Measurements from ENCODE around the gene SOD3.

SOD3 gene

GRCh38 chr4:24794916-24795665 is at the start of gene SOD3:
Gene SOD3 (plus strand): TSS chr4:24795573. CDS start chr4:24799522, 3,949 bp downstream.
- Histone ChIP-seq H3K27me3 (ENCODE audit: insufficient read depth, low read depth, severe bottlenecking) (no peaks in the 10 kb centered on the region), H3K27ac (no peak within 1 kb of the TSS), H3K9me3 (ENCODE audit: severe bottlenecking) (no peaks in the 10 kb centered on the region), H3K36me3 (no peaks in the 10 kb centered on the region), H3K4me3 (ENCODE audit: low read depth, low read length) (no peak within 1 kb of the TSS)
- no peak for DNase-seq
- TF ChIP-seq CTCF (IDR thresholded peaks at IDR 0.05; ENCODE audit: low read depth, low read length), result no peak

- Histone ChIP-seq H3K36me3 (no peaks in the 10 kb centered on the region), H3K27me3 (ENCODE audit: insufficient read depth, low read depth, severe bottlenecking) (no peaks in the 10 kb centered on the region), H3K4me3 (ENCODE audit: low read depth, low read length) (no peak overlapping the region), H3K9me3 (ENCODE audit: severe bottlenecking) (no peaks in the 10 kb centered on the region), H3K27ac (no peak overlapping the region)
- no peak for DNase-seq
- no peak for TF ChIP-seq CTCF (IDR thresholded peaks at IDR 0.05; ENCODE audit: low read depth, low read length)
Measured at GRCh38 chr4:24747234-24747975, 48.0 kb upstream of the SOD3 start.

GRCh38 chr4:24748023-24748422 is 47.4 kb upstream of the SOD3 start:
- TF ChIP-seq CTCF (IDR thresholded peaks at IDR 0.05; ENCODE audit: low read depth, low read length), result no peak
- DNase-seq, result no peak
- H3K27me3 ChIP-seq (ENCODE audit: insufficient read depth, low read depth, severe bottlenecking), result no peaks in the 10 kb centered on the region
- H3K4me3 ChIP-seq (ENCODE audit: low read depth, low read length), result no peak overlapping the region
- H3K9me3 ChIP-seq (ENCODE audit: severe bottlenecking), result no peaks in the 10 kb centered on the region
- H3K27ac ChIP-seq, result no peak overlapping the region
- H3K36me3 ChIP-seq, result no peaks in the 10 kb centered on the region

GRCh38 chr4:24748758-24749350 is 46.5 kb upstream of the SOD3 start:
- Histone ChIP-seq H3K9me3 (ENCODE audit: severe bottlenecking) (no peaks in the 10 kb centered on the region), H3K27ac (no peak overlapping the region), H3K4me3 (ENCODE audit: low read depth, low read length) (no peak overlapping the region), H3K27me3 (ENCODE audit: insufficient read depth, low read depth, severe bottlenecking) (no peaks in the 10 kb centered on the region), H3K36me3 (no peaks in the 10 kb centered on the region)
- no peak for TF ChIP-seq CTCF (IDR thresholded peaks at IDR 0.05; ENCODE audit: low read depth, low read length)
- DNase-seq, result no peak

GRCh38 chr4:24750106-24750505 is 45.3 kb upstream of the SOD3 start:
- Histone ChIP-seq H3K4me3 (ENCODE audit: low read depth, low read length) (no peak overlapping the region), H3K27me3 (ENCODE audit: insufficient read depth, low read depth, severe bottlenecking) (no peaks in the 10 kb centered on the region), H3K27ac (no peak overlapping the region), H3K9me3 (ENCODE audit: severe bottlenecking) (no peaks in the 10 kb centered on the region), H3K36me3 (no peaks in the 10 kb centered on the region)
- DNase-seq, result no peak
- TF ChIP-seq CTCF (IDR thresholded peaks at IDR 0.05; ENCODE audit: low read depth, low read length), result no peak
